CD14-positive monocyte (primary cell): ENCODE measurements around the gene NUP50. TPM values are rescaled to one million over a fixed set of nuclear protein-coding genes. Genes with fewer than 3 reads are reported as not detected.

Source experiments
- DNase-seq, 3 donors: peaks; one replicate each; pipeline ENCODE4 v3.0.0-alpha.2; 2011 to 2022
- H2AFZ ChIP-seq: 2 replicates; pipeline ENCODE4 v1.6.0; 2012; ENCODE audit warnings: mild to moderate bottlenecking, low read depth, low read length, inconsistent platforms; ENCODE audit not compliant: insufficient read depth, poor library complexity, severe bottlenecking
- H3K27ac ChIP-seq, 2 donors: 1 replicate in 1 of 2; 2 replicates in 1 of 2; pipeline ENCODE4 v1.5.1; 2012 to 2013; ENCODE audit warnings: low read length in 2 of 2, control low read depth in 1 of 2, inconsistent platforms in 1 of 2, low read depth in 1 of 2, mild to moderate bottlenecking in 1 of 2
- H3K27me3 ChIP-seq, 2 donors: one replicate each; pipeline versions ENCODE4 v1.6.0 to v1.6.1; 2011 to 2013; ENCODE audit warnings: low read length in 2 of 2; ENCODE audit not compliant: control insufficient read depth in 2 of 2, insufficient read depth in 2 of 2
- H3K36me3 ChIP-seq, 2 donors: replicated peaks in 1 of 2; 1 replicate in 1 of 2; 2 replicates in 1 of 2; pipeline versions ENCODE4 v1.5.1 to v1.6.1; 2012 to 2013; ENCODE audit warnings: low read length in 2 of 2, control low read depth in 1 of 2, inconsistent platforms in 1 of 2, mild to moderate bottlenecking in 1 of 2; ENCODE audit not compliant: insufficient read depth in 2 of 2, control insufficient read depth in 1 of 2
- H3K4me1 ChIP-seq, 2 donors: 1 replicate in 1 of 2; 2 replicates in 1 of 2; pipeline versions ENCODE4 v1.5.1 to v1.6.1; 2012 to 2013; ENCODE audit warnings: low read length in 2 of 2, control low read depth in 1 of 2, inconsistent platforms in 1 of 2, mild to moderate bottlenecking in 1 of 2, moderate library complexity in 1 of 2; ENCODE audit not compliant: insufficient read depth in 2 of 2, control insufficient read depth in 1 of 2
- H3K4me2 ChIP-seq: replicated peaks from 2 replicates; pipeline ENCODE3; 2012; ENCODE audit warnings: low read length, moderate library complexity, mild to moderate bottlenecking; ENCODE audit not compliant: poor library complexity, severe bottlenecking; ENCODE audit errors: extremely low read depth
- H3K4me3 ChIP-seq, 3 experiments: fragments of 200-600 bp in 1 of 3; sonication (generic) in 1 of 3; replicated peaks in 1 of 3; 1 replicate in 2 of 3; 2 replicates in 1 of 3; pipeline ENCODE4 v1.5.1; 2011 to 2013; ENCODE audit warnings: low read length in 3 of 3, mild to moderate bottlenecking in 3 of 3, control low read depth in 2 of 3, low read depth in 2 of 3, inconsistent platforms in 1 of 3, moderate library complexity in 1 of 3
- H3K79me2 ChIP-seq: 2 replicates; pipeline ENCODE4 v1.6.0; 2012; ENCODE audit warnings: mild to moderate bottlenecking, control low read depth, inconsistent platforms, low read length, moderate library complexity; ENCODE audit not compliant: insufficient read depth
- H3K9ac ChIP-seq: 2 replicates; pipeline ENCODE4 v1.6.0; 2017; ENCODE audit warnings: low read length, mild to moderate bottlenecking; ENCODE audit not compliant: insufficient read depth, poor library complexity, severe bottlenecking
- H3K9me3 ChIP-seq, 2 donors: replicated peaks in 1 of 2; 1 replicate in 1 of 2; 2 replicates in 1 of 2; pipeline versions ENCODE4 v1.5.1 to v1.6.1; 2012 to 2013; ENCODE audit warnings: low read length in 2 of 2, control low read depth in 1 of 2; ENCODE audit not compliant: control insufficient read depth in 1 of 2, insufficient read depth in 1 of 2
- H4K20me1 ChIP-seq: 2 replicates; pipeline ENCODE4 v1.6.0; 2012; ENCODE audit warnings: mild to moderate bottlenecking, low read length, control low read depth, moderate library complexity; ENCODE audit not compliant: insufficient read depth
- H3K27ac Mint-ChIP-seq, 7 donors: one replicate each; pipeline ENCODE4 v1.8.0; 2020; ENCODE audit warnings: mild to moderate bottlenecking in 7 of 7, mixed read lengths in 7 of 7, moderate library complexity in 6 of 7, inconsistent platforms in 2 of 7
- H3K27me3 Mint-ChIP-seq, 3 donors: one replicate each; pipeline ENCODE4 v1.8.0; 2021 to 2022; ENCODE audit warnings: low read depth in 3 of 3, mild to moderate bottlenecking in 3 of 3, mixed read lengths in 3 of 3, moderate library complexity in 3 of 3, inconsistent platforms in 1 of 3
- H3K36me3 Mint-ChIP-seq, 2 donors: one replicate each; pipeline ENCODE4 v1.8.0; 2020; ENCODE audit warnings: mixed read lengths in 2 of 2, inconsistent platforms in 1 of 2, mild to moderate bottlenecking in 1 of 2
- H3K4me1 Mint-ChIP-seq: one replicate; pipeline ENCODE4 v1.8.0; 2020; ENCODE audit warnings: mild to moderate bottlenecking, mixed read lengths
- H3K4me3 Mint-ChIP-seq, 2 donors: one replicate each; pipeline ENCODE4 v1.8.0; 2020; ENCODE audit warnings: mild to moderate bottlenecking in 2 of 2, mixed read lengths in 2 of 2, moderate library complexity in 1 of 2
- H3K9me3 Mint-ChIP-seq, 7 donors: one replicate each; pipeline ENCODE4 v1.8.0; 2020 to 2022; ENCODE audit warnings: mixed read lengths in 7 of 7, mild to moderate bottlenecking in 6 of 7, moderate library complexity in 6 of 7, inconsistent platforms in 2 of 7
- CTCF ChIP-seq: fragments of 200-600 bp; IDR thresholded peaks from one replicate; pipeline ENCODE4 v1.8.0; 2022; ENCODE audit warnings: antibody characterized with exemption, mild to moderate bottlenecking
- WGBS: methylation state at CpG from one replicate; pipeline ENCODE4 v1.1.5; 2013; ENCODE audit warnings: missing lambda C conversion rate; ENCODE audit not compliant: insufficient coverage; 5-methylcytosine and 5-hydroxymethylcytosine counted together
- intact Hi-C, 2 donors: fragments of 100-400 bp; cut with micrococcal nuclease; formaldehyde crosslinking; loops; one replicate each; pipeline versions ENCODE4 v1.15.0 to v1.15.1; 2023
- polyA plus RNA-seq, 3 donors: library from polyadenylated mRNA; depleted of rRNA in 1 of 3; unstranded in 2 of 3; stranded (reverse) in 1 of 3; fragments of 300-500 nt in 2 of 3; fragments of >200 nt in 1 of 3; fragmentation: Illumina TruSeq in 2 of 3; gene quantifications; 1 replicate in 2 of 3; 2 replicates in 1 of 3; pipeline ENCODE4 v1.2.3, GENCODE V29; 2012 to 2021

The NUP50 gene
- polyA plus RNA-seq, 3 donors, result 23.4 to 28.4 (median 26.9) TPM

GRCh38 chr22:45198463-45198795, 34.7 kb downstream of the NUP50 start:
- Mint-ChIP-seq H3K36me3 (peaks cover 69 to 93% of the 10 kb centered on the region in 2 donors), H3K9me3 (no peaks in the 10 kb centered on the region), H3K27me3 (peaks cover 0 to 2% (median 0%) of the 10 kb centered on the region in 3 donors), H3K4me1 (no peaks in the 10 kb centered on the region), H3K4me3 (no peak overlapping the region), H3K27ac (peak overlapping the region in 3 of 7 donors; percentile 23 to 59 (median 31))
- H4K20me1 ChIP-seq, result peaks cover 94% of the 10 kb centered on the region
- H3K79me2 ChIP-seq, result peaks cover 66% of the 10 kb centered on the region
- DNase-seq, result no peak
- no peak overlapping the region for H3K4me3 ChIP-seq
- H3K4me1 ChIP-seq, result no peaks in the 10 kb centered on the region
- H3K27me3 ChIP-seq, result no peaks in the 10 kb centered on the region
- no peak overlapping the region for H2AFZ ChIP-seq
- H3K4me2 ChIP-seq, result no peak overlapping the region
- intact Hi-C loops, result no loop called here
- H3K9me3 ChIP-seq, result no peaks in the 10 kb centered on the region
- 92% methylated on average over 1 of the region's 9 CpGs for WGBS
- no peak overlapping the region for H3K9ac ChIP-seq
- no peak for TF ChIP-seq CTCF
- peaks cover 90 to 96% of the 10 kb centered on the region in 2 donors for H3K36me3 ChIP-seq
- no peak overlapping the region for H3K27ac ChIP-seq

- Histone ChIP-seq H3K9me3 (no peaks in the 10 kb centered on the region), H3K27ac (peak overlapping the region in 1 of 2 donors; percentile 26), H3K36me3 (peaks cover 98 to 100% of the 10 kb centered on the region in 2 donors), H3K4me1 (no peaks in the 10 kb centered on the region), H3K4me2 (no peak overlapping the region), H4K20me1 (peaks cover 100% of the 10 kb centered on the region), H3K27me3 (no peaks in the 10 kb centered on the region), H2AFZ (no peak overlapping the region), H3K4me3 (no peak overlapping the region), H3K9ac (no peak overlapping the region), H3K79me2 (peaks cover 79% of the 10 kb centered on the region)
- Mint-ChIP-seq H3K27me3 (peaks cover 0 to 2% (median 0%) of the 10 kb centered on the region in 3 donors), H3K36me3 (peaks cover 73 to 98% of the 10 kb centered on the region in 2 donors), H3K27ac (peak overlapping the region in 3 of 7 donors; percentile 21 to 41 (median 30)), H3K4me3 (no peak overlapping the region), H3K4me1 (no peaks in the 10 kb centered on the region), H3K9me3 (no peaks in the 10 kb centered on the region)
- WGBS, result 96% methylated on average over 9 of the region's 16 CpGs
- DNase-seq, result no peak
- TF ChIP-seq CTCF, result no peak
- intact Hi-C loops, result no loop called here
Observed at GRCh38 chr22:45199723-45200122, 36.0 kb downstream of the NUP50 start.
